ENCODE results near the gene RGS2. TPM values are rescaled to one million over a fixed set of nuclear protein-coding genes. Genes with fewer than 3 reads are reported as not detected.

RGS2 gene
- total and polyA plus RNA-seq, 2 of the 4 experiments (the other 2 are of a cell fraction): 13.5 to 19.7 TPM

DNA sequence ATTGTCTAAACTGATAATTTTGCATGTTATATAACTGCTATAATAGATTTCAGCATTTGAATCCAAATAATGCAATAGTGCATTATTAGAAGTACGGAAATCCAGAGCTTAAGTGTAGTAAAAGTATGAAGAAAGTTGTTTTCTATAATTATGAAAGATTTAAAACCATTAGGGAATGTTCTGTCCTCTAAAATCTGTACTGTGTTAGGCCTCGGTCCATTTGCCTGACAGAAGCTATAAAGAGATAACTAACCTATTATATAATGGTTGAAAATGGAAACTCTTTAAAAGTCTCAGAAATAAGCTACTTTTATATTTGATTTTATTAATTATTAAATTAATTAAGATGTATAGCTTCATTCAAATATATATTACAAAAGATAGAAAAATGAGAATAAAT lies 16.2 kb upstream of the RGS2 start:
- Histone ChIP-seq H3K23ac (ENCODE audit: low read depth, low read length) (no peak overlapping the region), H2BK5ac (ENCODE audit: low read depth, low read length, poor library complexity, severe bottlenecking) (no peak overlapping the region), H3K79me1 (ENCODE audit: low read depth in 1 of 2, low read length in 2 of 2) (no peaks in the 10 kb centered on the region), H2BK20ac (ENCODE audit: low read depth, low read length) (no peak overlapping the region), H4K91ac (ENCODE audit: insufficient read depth, low read depth, low read length) (no peak overlapping the region), H3K27me3 (ENCODE audit: control insufficient read depth, insufficient read depth, low read length) (no peaks in the 10 kb centered on the region), H4K20me1 (ENCODE audit: insufficient read depth, low read length) (no peaks in the 10 kb centered on the region), H2AFZ (replicated peaks; ENCODE audit: low read length, poor library complexity) (no peak overlapping the region), H3K56ac (ENCODE audit: extremely low read depth, insufficient read depth, low read length) (no peak overlapping the region), H2AK9ac (replicated peaks; ENCODE audit: low read depth, low read length, poor library complexity) (no peak overlapping the region), H4K5ac (ENCODE audit: low read depth, low read length) (no peak overlapping the region), H2AK5ac (ENCODE audit: low read depth, low read length) (no peak overlapping the region), H3K4me1 (ENCODE audit: control insufficient read depth, insufficient read depth, low read length) (peaks cover 2% of the 10 kb centered on the region), H3K4me3 (ENCODE audit: insufficient read depth, low read depth, low read length) (no peak overlapping the region), H3K4me2 (ENCODE audit: low read depth, low read length) (no peak overlapping the region), H3K9me3 (ENCODE audit: control insufficient read depth, insufficient read depth, low read length) (no peaks in the 10 kb centered on the region), H3K4ac (ENCODE audit: low read depth, low read length) (no peak overlapping the region), H3K9me1 (ENCODE audit: insufficient read depth, low read length) (no peaks in the 10 kb centered on the region), H3K27ac (ENCODE audit: insufficient read depth, low read length) (no peak overlapping the region), H3K9ac (ENCODE audit: low read depth, low read length) (no peak overlapping the region), H3K36me3 (ENCODE audit: control insufficient read depth, insufficient read depth, low read length) (no peaks in the 10 kb centered on the region), H2BK120ac (ENCODE audit: low read depth, low read length) (no peak overlapping the region), H3K18ac (ENCODE audit: low read depth, low read length) (no peak overlapping the region), H4K8ac (ENCODE audit: low read depth in 2 of 2, low read length in 2 of 2) (no peak overlapping the region), H2BK15ac (ENCODE audit: low read depth, low read length) (no peak overlapping the region), H3K14ac (replicated peaks; ENCODE audit: low read depth, low read length) (no peak overlapping the region)
- in situ Hi-C loops (cut with MboI; ENCODE audit: low sequenced_read_pairs): no loop called here
- WGBS, 2 experiments (ENCODE audit: extremely low coverage in 2 of 2, insufficient read length in 1 of 2): no CpG with 5 or more reads among the region's 2 CpGs
- TF ChIP-seq, protein P1, sequence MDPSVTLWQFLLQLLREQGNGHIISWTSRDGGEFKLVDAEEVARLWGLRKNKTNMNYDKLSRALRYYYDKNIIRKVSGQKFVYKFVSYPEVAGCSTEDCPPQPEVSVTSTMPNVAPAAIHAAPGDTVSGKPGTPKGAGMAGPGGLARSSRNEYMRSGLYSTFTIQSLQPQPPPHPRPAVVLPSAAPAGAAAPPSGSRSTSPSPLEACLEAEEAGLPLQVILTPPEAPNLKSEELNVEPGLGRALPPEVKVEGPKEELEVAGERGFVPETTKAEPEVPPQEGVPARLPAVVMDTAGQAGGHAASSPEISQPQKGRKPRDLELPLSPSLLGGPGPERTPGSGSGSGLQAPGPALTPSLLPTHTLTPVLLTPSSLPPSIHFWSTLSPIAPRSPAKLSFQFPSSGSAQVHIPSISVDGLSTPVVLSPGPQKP (IDR thresholded peaks at IDR 0.05; ENCODE audit: borderline replicate concordance, low read depth, low read length): no peak
- TF ChIP-seq MXI1 (IDR thresholded peaks at IDR 0.05; ENCODE audit: borderline replicate concordance, low read depth, low read length) (no peak), RCOR1 (IDR thresholded peaks at IDR 0.05; ENCODE audit: insufficient replicate concordance, low read length) (no peak), RFX5 (IDR thresholded peaks at IDR 0.05; ENCODE audit: low read depth, low read length) (no peak), POLR2A (IDR thresholded peaks at IDR 0.05; ENCODE audit: low read depth, low read length) (no peak), MAFK (IDR thresholded peaks at IDR 0.05; ENCODE audit: low read depth, low read length) (no peak), CEBPB (IDR thresholded peaks at IDR 0.05; ENCODE audit: low read depth, low read length) (no peak), SMC3 (IDR thresholded peaks at IDR 0.05; ENCODE audit: low read depth, low read length) (no peak), CHD1 (IDR thresholded peaks at IDR 0.05; ENCODE audit: low read depth, low read length) (no peak), MAZ (IDR thresholded peaks at IDR 0.05; ENCODE audit: borderline replicate concordance, low read depth, low read length) (no peak), BHLHE40 (IDR thresholded peaks at IDR 0.05; ENCODE audit: low read depth, low read length) (no peak), NFE2L2 (IDR thresholded peaks at IDR 0.05; ENCODE audit: low read depth, low read length) (no peak), RAD21 (IDR thresholded peaks at IDR 0.05; ENCODE audit: low read length) (no peak), FOS (IDR thresholded peaks at IDR 0.05; ENCODE audit: low read depth, low read length) (no peak)
- TF ChIP-seq, protein P2, sequence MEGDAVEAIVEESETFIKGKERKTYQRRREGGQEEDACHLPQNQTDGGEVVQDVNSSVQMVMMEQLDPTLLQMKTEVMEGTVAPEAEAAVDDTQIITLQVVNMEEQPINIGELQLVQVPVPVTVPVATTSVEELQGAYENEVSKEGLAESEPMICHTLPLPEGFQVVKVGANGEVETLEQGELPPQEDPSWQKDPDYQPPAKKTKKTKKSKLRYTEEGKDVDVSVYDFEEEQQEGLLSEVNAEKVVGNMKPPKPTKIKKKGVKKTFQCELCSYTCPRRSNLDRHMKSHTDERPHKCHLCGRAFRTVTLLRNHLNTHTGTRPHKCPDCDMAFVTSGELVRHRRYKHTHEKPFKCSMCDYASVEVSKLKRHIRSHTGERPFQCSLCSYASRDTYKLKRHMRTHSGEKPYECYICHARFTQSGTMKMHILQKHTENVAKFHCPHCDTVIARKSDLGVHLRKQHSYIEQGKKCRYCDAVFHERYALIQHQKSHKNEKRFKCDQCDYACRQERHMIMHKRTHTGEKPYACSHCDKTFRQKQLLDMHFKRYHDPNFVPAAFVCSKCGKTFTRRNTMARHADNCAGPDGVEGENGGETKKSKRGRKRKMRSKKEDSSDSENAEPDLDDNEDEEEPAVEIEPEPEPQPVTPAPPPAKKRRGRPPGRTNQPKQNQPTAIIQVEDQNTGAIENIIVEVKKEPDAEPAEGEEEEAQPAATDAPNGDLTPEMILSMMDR (conservative IDR thresholded peaks at IDR 0.05; ENCODE audit: low read depth, low read length): no peak
- TF ChIP-seq, protein P3, sequence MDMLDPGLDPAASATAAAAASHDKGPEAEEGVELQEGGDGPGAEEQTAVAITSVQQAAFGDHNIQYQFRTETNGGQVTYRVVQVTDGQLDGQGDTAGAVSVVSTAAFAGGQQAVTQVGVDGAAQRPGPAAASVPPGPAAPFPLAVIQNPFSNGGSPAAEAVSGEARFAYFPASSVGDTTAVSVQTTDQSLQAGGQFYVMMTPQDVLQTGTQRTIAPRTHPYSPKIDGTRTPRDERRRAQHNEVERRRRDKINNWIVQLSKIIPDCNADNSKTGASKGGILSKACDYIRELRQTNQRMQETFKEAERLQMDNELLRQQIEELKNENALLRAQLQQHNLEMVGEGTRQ (IDR thresholded peaks at IDR 0.05; ENCODE audit: low read depth, low read length): no peak
- DNase-seq (no peak), ATAC-seq (ENCODE audit: low read depth) (no peak)
- ChIA-PET CTCF (no interaction called here), POLR2A (ENCODE audit: unreplicated experiment) (no interaction called here)
- dilution Hi-C loops (cut with HindIII; ENCODE audit: low sequenced_read_pairs, unreplicated experiment): no loop called here
- no TSS peak for BruUV-seq (replicated peaks)
- intact Hi-C loops (cut with micrococcal nuclease): no loop called here
